Liver (tissue), 9 donors: ENCODE measurements around the gene RSKR. TPM values are rescaled to one million over a fixed set of nuclear protein-coding genes. Genes with fewer than 3 reads are reported as not detected.
A peak's percentile ranks its signal among the peaks of the same experiment; 100 is the strongest.

ENCODE experiments used
- DNase-seq: peaks from one replicate; pipeline ENCODE4 v3.0.0-alpha.2; 2017; ENCODE audit warnings: low spot score
- H3K27ac ChIP-seq, 2 donors: one replicate each; pipeline ENCODE4 v1.7.0; 2013; ENCODE audit warnings: inconsistent platforms in 2 of 2, low read length in 2 of 2, control low read depth in 1 of 2, low read depth in 1 of 2, mild to moderate bottlenecking in 1 of 2
- H3K27me3 ChIP-seq, 4 donors: one replicate each; pipeline versions ENCODE4 v1.6.1 to v1.7.0; 2013; ENCODE audit warnings: low read length in 3 of 4, inconsistent platforms in 1 of 4, mild to moderate bottlenecking in 1 of 4, moderate library complexity in 1 of 4; ENCODE audit not compliant: control insufficient read depth in 4 of 4, insufficient read depth in 4 of 4
- H3K36me3 ChIP-seq, 4 donors: one replicate each; pipeline versions ENCODE4 v1.6.1 to v1.7.0; 2013; ENCODE audit warnings: low read length in 3 of 4, mild to moderate bottlenecking in 3 of 4, low read depth in 1 of 4, moderate library complexity in 1 of 4; ENCODE audit not compliant: control insufficient read depth in 4 of 4, insufficient read depth in 3 of 4
- H3K4me1 ChIP-seq, 4 donors: one replicate each; pipeline versions ENCODE4 v1.6.1 to v1.7.0; 2013; ENCODE audit warnings: low read length in 3 of 4, mild to moderate bottlenecking in 3 of 4, moderate library complexity in 1 of 4; ENCODE audit not compliant: control insufficient read depth in 4 of 4, insufficient read depth in 4 of 4
- H3K4me3 ChIP-seq, 3 donors: one replicate each; pipeline versions ENCODE4 v1.6.1 to v1.7.0; 2013; ENCODE audit warnings: low read length in 3 of 3, control low read depth in 1 of 3, low read depth in 1 of 3, mild to moderate bottlenecking in 1 of 3
- H3K9ac ChIP-seq, 2 donors: one replicate each; pipeline ENCODE4 v1.7.0; 2013; ENCODE audit warnings: low read length in 2 of 2, mild to moderate bottlenecking in 2 of 2, moderate library complexity in 2 of 2, control low read depth in 1 of 2, low read depth in 1 of 2
- H3K9me3 ChIP-seq, 4 donors: one replicate each; pipeline versions ENCODE4 v1.6.1 to v1.7.0; 2013; ENCODE audit warnings: low read length in 3 of 4; ENCODE audit not compliant: control insufficient read depth in 4 of 4
- EGR1 ChIP-seq, 2 donors: IDR thresholded peaks; 2 replicates each; pipeline ENCODE4 v1.6.1; 2016 to 2018; ENCODE audit warnings: antibody characterized with exemption in 2 of 2, low read depth in 2 of 2
- FOXA1 ChIP-seq: IDR thresholded peaks from 2 replicates; pipeline ENCODE4 v1.6.1; 2016; ENCODE audit warnings: antibody characterized with exemption
- FOXA2 ChIP-seq: IDR thresholded peaks from 2 replicates; pipeline ENCODE4 v1.6.1; 2016; ENCODE audit warnings: antibody characterized with exemption
- GABPA ChIP-seq, 2 donors: IDR thresholded peaks in 1 of 2; conservative IDR thresholded peaks in 1 of 2; 2 replicates each; pipeline ENCODE4 v1.6.1; 2016; ENCODE audit warnings: antibody characterized with exemption in 2 of 2, mild to moderate bottlenecking in 1 of 2, moderate library complexity in 1 of 2
- HNF4A ChIP-seq, 2 donors: conservative IDR thresholded peaks; 2 replicates each; pipeline ENCODE4 v1.6.1; 2016; ENCODE audit warnings: antibody characterized with exemption in 2 of 2, mild to moderate bottlenecking in 2 of 2
- HNF4G ChIP-seq: IDR thresholded peaks from 2 replicates; pipeline ENCODE4 v1.6.1; 2016; ENCODE audit warnings: antibody characterized with exemption
- JUND ChIP-seq, 2 donors: IDR thresholded peaks; 2 replicates each; pipeline ENCODE4 v1.6.1; 2016; ENCODE audit warnings: antibody characterized with exemption in 2 of 2
- NR2F2 ChIP-seq: IDR thresholded peaks from 2 replicates; pipeline ENCODE4 v1.6.1; 2016; ENCODE audit warnings: antibody characterized with exemption
- RAD21 ChIP-seq, 2 donors: IDR thresholded peaks; 2 replicates each; pipeline ENCODE4 v1.6.1; 2016; ENCODE audit warnings: antibody characterized with exemption in 2 of 2, mild to moderate bottlenecking in 2 of 2
- RXRA ChIP-seq, 2 donors: IDR thresholded peaks; 2 replicates each; pipeline ENCODE4 v1.6.1; 2017 to 2018; ENCODE audit warnings: antibody characterized with exemption in 2 of 2, mild to moderate bottlenecking in 1 of 2
- SP1 ChIP-seq: IDR thresholded peaks from 2 replicates; pipeline ENCODE4 v1.6.1; 2018; ENCODE audit warnings: antibody characterized with exemption, mild to moderate bottlenecking
- TAF1 ChIP-seq: conservative IDR thresholded peaks from 2 replicates; pipeline ENCODE4 v1.6.1; 2016; ENCODE audit warnings: antibody characterized with exemption, mild to moderate bottlenecking
- YY1 ChIP-seq: IDR thresholded peaks from 2 replicates; pipeline ENCODE4 v1.6.1; 2016; ENCODE audit warnings: antibody characterized with exemption, mild to moderate bottlenecking
- WGBS: extraction: QIAGEN DNeasy Blood & Tissue Kit; methylation state at CpG from one replicate; pipeline ENCODE4 v1.1.7; 2013; 5-methylcytosine and 5-hydroxymethylcytosine counted together
- polyA plus RNA-seq, 2 donors: library from polyadenylated mRNA; stranded (reverse) in 1 of 2; unstranded in 1 of 2; fragments of 200-250 nt in 1 of 2; fragments of >200 nt in 1 of 2; fragmentation: Nextera tagmentation in 1 of 2; extraction: Ambion mirVana in 1 of 2; gene quantifications; one replicate each; pipeline versions ENCODE4 v1.2.1 to v1.2.3, GENCODE V29; 2013 to 2015
- total RNA-seq, 2 donors: library from RNA; depleted of rRNA; stranded (reverse); fragments of >200 nt; gene quantifications; one replicate each; pipeline ENCODE4 v1.2.3, GENCODE V29; 2014
- TF ChIP-seq, protein P1 (sequence below): fragments of 150-350 bp; IDR thresholded peaks from 2 replicates; pipeline ENCODE4 v1.5.1; 2017; ENCODE audit warnings: improper control_type of control experiment, low read depth, low read length; ENCODE audit not compliant: missing input control
- TF ChIP-seq, protein P2 (sequence below): IDR thresholded peaks from 2 replicates; pipeline ENCODE4 v1.6.1; 2016; ENCODE audit warnings: antibody characterized with exemption
- TF ChIP-seq, protein P3 (sequence below): IDR thresholded peaks from 2 replicates; pipeline ENCODE4 v1.6.1; 2016; ENCODE audit warnings: antibody characterized with exemption
- TF ChIP-seq, protein P4 (sequence below): IDR thresholded peaks from 2 replicates; pipeline ENCODE4 v1.6.1; 2016; ENCODE audit warnings: antibody characterized with exemption
- TF ChIP-seq, protein P5 (sequence below): IDR thresholded peaks from 2 replicates; pipeline ENCODE4 v1.6.1; 2016; ENCODE audit warnings: antibody characterized with exemption, mild to moderate bottlenecking
- donor health status: healthy.
- donor health status: healthy.
- donor health status: healthy.
- donor health status: healthy.
- donor health status: healthy.

RSKR gene
- total and polyA plus RNA-seq, 4 donors: 0.63 to 14.5 (median 1.2) TPM

DNA sequence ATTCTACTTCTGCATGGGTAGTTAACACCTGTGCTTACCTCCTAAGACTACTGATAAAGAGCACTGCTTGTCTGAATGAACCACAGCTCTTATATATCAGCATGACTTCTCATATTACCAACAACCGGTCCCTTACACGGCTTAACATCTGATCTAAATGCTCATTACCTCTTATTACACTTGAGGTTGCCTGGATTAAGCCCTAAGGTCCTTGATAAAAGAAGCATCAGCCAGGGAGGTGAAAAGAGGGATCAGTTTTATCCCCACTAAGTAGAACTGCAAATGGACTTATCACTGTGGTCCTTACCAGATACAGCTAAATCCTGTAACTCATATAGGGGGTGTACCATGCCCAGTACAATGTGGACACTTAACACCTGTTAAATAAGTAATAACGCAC, 8.2 kb upstream of the RSKR start:
- H3K27ac ChIP-seq: no peak overlapping the region
- no peak overlapping the region for H3K4me3 ChIP-seq
- WGBS: 96% methylated on average over 3 of the region's 3 CpGs
- H3K4me1 ChIP-seq: peaks cover 8 to 38% (median 30%) of the 10 kb centered on the region in 4 donors
- H3K27me3 ChIP-seq: no peaks in the 10 kb centered on the region
- peaks cover 5 to 46% (median 41%) of the 10 kb centered on the region in 4 donors for H3K36me3 ChIP-seq
- no peak overlapping the region for H3K9ac ChIP-seq
- no peak for DNase-seq
- TF ChIP-seq GABPA (IDR thresholded peaks at IDR 0.05 in 1 of 2, conservative IDR thresholded peaks at IDR 0.05 in 1 of 2) (no peak), HNF4G (no peak), RAD21 (IDR thresholded peaks at IDR 0.05) (no peak), JUND (IDR thresholded peaks at IDR 0.05) (no peak), FOXA1 (no peak), SP1 (no peak), YY1 (no peak), TAF1 (no peak), RXRA (IDR thresholded peaks at IDR 0.05) (no peak)
- TF ChIP-seq, protein P1, sequence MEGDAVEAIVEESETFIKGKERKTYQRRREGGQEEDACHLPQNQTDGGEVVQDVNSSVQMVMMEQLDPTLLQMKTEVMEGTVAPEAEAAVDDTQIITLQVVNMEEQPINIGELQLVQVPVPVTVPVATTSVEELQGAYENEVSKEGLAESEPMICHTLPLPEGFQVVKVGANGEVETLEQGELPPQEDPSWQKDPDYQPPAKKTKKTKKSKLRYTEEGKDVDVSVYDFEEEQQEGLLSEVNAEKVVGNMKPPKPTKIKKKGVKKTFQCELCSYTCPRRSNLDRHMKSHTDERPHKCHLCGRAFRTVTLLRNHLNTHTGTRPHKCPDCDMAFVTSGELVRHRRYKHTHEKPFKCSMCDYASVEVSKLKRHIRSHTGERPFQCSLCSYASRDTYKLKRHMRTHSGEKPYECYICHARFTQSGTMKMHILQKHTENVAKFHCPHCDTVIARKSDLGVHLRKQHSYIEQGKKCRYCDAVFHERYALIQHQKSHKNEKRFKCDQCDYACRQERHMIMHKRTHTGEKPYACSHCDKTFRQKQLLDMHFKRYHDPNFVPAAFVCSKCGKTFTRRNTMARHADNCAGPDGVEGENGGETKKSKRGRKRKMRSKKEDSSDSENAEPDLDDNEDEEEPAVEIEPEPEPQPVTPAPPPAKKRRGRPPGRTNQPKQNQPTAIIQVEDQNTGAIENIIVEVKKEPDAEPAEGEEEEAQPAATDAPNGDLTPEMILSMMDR: no peak
- TF ChIP-seq, protein P2, sequence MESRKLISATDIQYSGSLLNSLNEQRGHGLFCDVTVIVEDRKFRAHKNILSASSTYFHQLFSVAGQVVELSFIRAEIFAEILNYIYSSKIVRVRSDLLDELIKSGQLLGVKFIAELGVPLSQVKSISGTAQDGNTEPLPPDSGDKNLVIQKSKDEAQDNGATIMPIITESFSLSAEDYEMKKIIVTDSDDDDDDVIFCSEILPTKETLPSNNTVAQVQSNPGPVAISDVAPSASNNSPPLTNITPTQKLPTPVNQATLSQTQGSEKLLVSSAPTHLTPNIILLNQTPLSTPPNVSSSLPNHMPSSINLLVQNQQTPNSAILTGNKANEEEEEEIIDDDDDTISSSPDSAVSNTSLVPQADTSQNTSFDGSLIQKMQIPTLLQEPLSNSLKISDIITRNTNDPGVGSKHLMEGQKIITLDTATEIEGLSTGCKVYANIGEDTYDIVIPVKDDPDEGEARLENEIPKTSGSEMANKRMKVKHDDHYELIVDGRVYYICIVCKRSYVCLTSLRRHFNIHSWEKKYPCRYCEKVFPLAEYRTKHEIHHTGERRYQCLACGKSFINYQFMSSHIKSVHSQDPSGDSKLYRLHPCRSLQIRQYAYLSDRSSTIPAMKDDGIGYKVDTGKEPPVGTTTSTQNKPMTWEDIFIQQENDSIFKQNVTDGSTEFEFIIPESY: no peak
- TF ChIP-seq, protein P3, sequence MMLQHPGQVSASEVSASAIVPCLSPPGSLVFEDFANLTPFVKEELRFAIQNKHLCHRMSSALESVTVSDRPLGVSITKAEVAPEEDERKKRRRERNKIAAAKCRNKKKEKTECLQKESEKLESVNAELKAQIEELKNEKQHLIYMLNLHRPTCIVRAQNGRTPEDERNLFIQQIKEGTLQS: no peak
- TF ChIP-seq, protein P4, sequence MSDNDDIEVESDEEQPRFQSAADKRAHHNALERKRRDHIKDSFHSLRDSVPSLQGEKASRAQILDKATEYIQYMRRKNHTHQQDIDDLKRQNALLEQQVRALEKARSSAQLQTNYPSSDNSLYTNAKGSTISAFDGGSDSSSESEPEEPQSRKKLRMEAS: no peak
- no peaks in the 10 kb centered on the region for H3K9me3 ChIP-seq

DNA sequence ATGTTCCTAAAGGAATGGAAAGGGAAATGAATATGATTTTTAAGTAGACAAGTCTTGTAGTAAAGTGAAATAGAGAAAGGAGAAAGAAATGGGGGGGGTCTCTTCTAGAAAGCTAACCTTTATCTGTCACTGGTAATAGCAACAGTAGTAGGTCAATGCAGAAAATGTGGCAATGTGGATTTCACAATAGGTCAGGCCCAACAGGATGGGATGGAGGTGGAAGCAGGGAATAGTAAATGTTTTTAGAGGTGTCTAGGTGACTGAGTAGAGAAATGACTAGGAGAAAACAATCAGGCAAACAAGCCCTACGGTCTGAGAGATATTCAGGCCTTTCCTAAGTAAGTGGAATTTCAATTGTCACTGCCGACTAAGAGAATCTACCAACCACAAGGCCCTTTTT, 6.0 kb upstream of the RSKR start:
- H3K9ac ChIP-seq: no peak overlapping the region
- DNase-seq: no peak
- no peak overlapping the region for H3K4me3 ChIP-seq
- H3K27ac ChIP-seq: peak overlapping the region; percentile 76 to 90
- H3K36me3 ChIP-seq: peaks cover 12 to 68% (median 61%) of the 10 kb centered on the region in 4 donors
- TF ChIP-seq RXRA (IDR thresholded peaks at IDR 0.05) (peak; percentile 47 to 76), JUND (IDR thresholded peaks at IDR 0.05) (peak in 1 of 2 donors; percentile 37), SP1 (peak; percentile 29), NR2F2 (peak; percentile 47), YY1 (peak; percentile 45), HNF4G (no peak), FOXA1 (no peak), TAF1 (no peak), RAD21 (IDR thresholded peaks at IDR 0.05) (peak; percentile 20 to 36), EGR1 (IDR thresholded peaks at IDR 0.05; ENCODE audit: low read depth in 2 of 2) (no peak), HNF4A (conservative IDR thresholded peaks at IDR 0.05) (peak; percentile 48 to 63), FOXA2 (peak; percentile 39)
- TF ChIP-seq, protein P4: peak; percentile 25
- TF ChIP-seq, protein P1: no peak
- TF ChIP-seq, protein P3: no peak
- TF ChIP-seq, protein P2: no peak
- TF ChIP-seq, protein P5, sequence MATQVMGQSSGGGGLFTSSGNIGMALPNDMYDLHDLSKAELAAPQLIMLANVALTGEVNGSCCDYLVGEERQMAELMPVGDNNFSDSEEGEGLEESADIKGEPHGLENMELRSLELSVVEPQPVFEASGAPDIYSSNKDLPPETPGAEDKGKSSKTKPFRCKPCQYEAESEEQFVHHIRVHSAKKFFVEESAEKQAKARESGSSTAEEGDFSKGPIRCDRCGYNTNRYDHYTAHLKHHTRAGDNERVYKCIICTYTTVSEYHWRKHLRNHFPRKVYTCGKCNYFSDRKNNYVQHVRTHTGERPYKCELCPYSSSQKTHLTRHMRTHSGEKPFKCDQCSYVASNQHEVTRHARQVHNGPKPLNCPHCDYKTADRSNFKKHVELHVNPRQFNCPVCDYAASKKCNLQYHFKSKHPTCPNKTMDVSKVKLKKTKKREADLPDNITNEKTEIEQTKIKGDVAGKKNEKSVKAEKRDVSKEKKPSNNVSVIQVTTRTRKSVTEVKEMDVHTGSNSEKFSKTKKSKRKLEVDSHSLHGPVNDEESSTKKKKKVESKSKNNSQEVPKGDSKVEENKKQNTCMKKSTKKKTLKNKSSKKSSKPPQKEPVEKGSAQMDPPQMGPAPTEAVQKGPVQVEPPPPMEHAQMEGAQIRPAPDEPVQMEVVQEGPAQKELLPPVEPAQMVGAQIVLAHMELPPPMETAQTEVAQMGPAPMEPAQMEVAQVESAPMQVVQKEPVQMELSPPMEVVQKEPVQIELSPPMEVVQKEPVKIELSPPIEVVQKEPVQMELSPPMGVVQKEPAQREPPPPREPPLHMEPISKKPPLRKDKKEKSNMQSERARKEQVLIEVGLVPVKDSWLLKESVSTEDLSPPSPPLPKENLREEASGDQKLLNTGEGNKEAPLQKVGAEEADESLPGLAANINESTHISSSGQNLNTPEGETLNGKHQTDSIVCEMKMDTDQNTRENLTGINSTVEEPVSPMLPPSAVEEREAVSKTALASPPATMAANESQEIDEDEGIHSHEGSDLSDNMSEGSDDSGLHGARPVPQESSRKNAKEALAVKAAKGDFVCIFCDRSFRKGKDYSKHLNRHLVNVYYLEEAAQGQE: peak; percentile 40
- no peaks in the 10 kb centered on the region for H3K27me3 ChIP-seq
- no peaks in the 10 kb centered on the region for H3K9me3 ChIP-seq
- peaks cover 6 to 29% (median 23%) of the 10 kb centered on the region in 4 donors for H3K4me1 ChIP-seq
- WGBS: 38% methylated on average over 2 of the region's 2 CpGs
